KBM-7 (cell line): ENCODE data around the gene TMCC3.

Experiments used
- DNase-seq: peaks from one replicate; pipeline ENCODE4 v3.0.0-alpha.2; 2015
- in situ Hi-C: fragments of 300-500 bp; cut with MboI; formaldehyde crosslinking; loops from 2 replicates; pipeline ENCODE4 v1.14.3; 2020; ENCODE audit warnings: low sequenced_read_pairs, low pct_unique_long_range_greater_than_20kb, mixed read lengths

Gene TMCC3

DNA sequence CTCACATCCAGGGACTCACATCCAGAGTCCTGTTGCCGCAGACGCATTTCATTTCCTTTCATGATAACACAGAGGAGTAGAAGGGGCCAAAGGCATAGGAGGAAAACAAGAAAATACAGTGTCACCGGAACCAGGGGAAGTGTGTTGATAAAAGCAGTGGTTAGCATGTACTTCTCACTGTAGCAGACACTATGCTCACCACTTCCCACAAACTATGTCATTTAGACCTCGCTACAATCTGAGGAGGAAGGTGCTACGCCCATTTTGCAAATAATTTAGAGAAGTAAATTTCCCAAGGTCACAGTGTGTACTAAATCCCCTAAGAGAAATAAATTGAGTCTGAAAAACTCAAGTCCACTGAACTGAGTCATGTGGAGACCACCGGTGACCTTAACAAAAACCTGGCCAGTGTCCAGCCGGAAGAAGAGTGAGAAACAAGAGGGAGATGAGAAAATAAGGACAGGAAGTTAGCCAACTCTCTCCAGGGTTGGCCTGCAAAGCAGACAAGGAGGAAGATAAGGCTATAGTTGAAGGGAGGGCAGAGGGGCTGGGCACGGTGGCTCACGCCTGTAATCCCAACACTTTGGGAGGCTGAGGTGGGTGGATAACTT is 25.8 kb upstream of the TMCC3 start:
- in situ Hi-C loops = no loop called here
- peak; percentile 96 for DNase-seq

DNA sequence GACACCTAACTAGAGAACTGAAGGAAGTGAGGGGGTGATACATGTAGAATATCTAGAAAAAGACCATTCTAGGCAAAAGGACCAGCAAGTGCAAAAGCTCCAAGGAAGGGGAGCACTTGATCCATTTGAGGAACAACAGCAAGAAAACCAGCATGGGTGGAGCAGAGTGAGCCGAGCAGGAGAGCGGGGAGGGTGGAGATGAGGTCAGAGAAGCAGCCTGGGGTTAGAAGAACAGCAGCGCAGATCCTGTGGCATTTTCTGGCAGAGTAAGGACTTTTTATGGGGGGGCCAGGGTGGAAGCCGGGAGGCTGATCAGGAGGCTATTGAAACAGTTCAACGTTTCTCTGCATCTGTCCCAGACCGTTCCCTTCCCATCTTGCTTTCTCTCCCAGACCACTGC is 24.5 kb upstream of the TMCC3 start:
- in situ Hi-C loops = no loop called here

DNA sequence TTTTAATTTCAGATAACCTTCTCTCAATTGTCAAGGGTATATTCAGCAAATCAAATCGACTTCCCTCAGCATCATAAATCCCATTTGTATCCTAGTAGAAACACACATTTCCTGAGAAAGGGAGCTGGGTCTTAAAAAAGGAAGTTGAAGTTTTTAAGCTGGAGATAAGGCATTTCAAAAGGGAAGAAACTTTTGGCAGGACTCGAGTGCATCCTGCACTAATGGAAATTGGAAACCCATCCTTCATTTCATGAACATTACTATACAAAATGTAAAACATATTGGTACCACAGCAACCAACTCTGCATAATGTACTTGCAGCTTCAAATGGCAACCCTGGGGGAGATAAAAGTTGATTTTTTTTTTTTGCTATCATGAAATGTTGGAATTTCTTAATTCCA is 23.7 kb upstream of the TMCC3 start:
- in situ Hi-C loops = no loop called here
- peak; percentile 22 for DNase-seq

More for the DNA sequence above, 24.5 kb upstream of the TMCC3 start:
- peak; percentile 71 for DNase-seq

DNA sequence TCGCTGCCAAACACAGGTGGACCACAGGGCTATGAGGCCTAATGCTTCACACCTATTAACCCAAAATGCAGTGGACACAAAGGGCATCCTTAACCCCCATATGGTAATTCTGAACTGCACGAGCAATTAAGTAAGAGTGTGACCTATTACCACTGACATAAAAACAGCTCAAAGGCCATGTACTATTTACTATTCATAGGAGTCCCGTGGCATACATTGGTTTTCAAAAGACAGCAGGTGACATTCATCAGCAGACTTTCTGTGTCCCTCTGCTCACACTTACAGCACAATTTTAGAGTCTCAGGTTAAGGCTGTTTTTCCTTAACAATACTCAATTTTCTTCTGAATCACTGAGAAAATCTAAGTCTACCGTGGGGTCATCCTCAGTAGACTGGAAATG is 23.1 kb upstream of the TMCC3 start:
- DNase-seq = no peak
- in situ Hi-C loops = no loop called here

DNA sequence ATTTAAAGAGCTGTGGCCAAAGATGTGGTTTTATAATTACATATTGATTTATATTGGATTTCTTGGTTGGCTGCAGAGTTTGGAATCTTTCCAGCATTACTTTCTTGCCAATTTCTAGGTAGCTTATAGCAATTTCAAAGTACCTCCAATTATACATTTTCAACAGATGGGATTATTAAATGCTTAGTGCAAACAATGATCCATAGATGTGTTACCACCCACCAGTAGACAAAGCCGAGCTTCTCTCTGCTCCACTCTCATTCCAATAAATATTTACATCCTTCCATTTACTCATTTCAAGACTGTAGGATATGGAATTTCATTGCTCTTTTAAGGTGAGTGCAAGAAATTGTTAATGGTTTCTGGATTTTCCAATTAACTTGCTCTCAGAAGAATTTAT is 21.6 kb upstream of the TMCC3 start:
- no peak for DNase-seq
- in situ Hi-C loops = no loop called here

DNA sequence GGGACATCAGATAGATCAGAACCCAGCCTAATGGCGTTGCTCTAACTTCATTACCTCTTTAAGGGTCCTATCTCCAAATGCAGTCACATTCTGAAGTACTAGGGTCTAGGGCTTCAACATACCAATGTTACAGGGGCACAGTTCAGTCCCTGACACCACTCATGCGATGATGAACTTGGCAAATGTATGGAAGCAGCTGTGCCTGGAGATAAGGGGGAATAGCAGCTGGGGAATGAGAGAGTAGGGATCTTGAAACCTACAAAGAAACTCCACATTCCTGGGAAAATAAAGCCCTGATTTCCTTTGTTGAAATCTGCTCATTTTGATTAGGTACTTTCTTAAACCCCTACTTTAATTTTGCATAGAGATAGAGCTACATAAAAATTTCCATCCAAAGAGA is 20.5 kb upstream of the TMCC3 start:
- in situ Hi-C loops = no loop called here
- no peak for DNase-seq

DNA sequence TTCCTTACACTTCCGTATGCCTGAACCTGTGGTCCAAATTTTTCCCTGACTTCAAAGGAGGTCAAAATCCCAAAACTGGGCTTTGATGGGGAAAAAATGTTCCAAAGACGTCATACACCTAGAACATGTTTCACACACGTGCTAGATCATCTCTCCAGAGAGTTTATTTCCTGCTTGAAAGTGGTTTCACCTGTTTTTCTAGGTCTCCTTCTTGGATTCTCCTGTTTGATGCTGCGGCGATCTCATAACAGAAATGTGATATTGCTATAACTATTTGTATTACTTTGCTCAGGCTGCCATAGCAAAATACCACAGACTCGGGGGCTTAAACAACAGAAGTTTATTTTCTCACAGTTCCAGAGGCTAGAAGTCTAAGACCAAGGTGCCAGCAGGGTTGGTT is 19.7 kb upstream of the TMCC3 start:
- DNase-seq = no peak
- in situ Hi-C loops = no loop called here

DNA sequence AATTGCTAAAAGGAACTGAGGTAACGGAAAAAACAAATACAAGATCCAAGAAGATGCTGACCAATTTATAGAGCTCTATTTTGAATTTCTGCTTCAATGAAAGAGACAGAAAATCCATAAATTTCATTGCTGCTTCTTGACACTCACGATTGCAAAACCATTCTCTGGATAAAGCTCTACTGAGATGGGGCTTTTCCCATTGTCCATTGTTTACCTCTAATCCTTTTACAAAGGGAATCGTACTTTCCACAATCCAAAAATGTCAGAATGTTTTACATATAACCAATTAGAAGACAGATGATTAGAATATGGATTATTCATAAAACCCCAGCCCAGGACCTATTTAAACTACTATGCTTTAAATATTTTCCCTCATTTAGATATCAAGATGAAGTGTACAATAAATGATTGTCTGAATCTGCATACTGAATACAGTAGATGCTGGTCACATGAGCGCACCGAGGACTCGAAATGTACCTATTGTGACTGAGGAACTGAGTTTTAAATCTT is 16.7 kb upstream of the TMCC3 start:
- in situ Hi-C loops = no loop called here
- DNase-seq = no peak

DNA sequence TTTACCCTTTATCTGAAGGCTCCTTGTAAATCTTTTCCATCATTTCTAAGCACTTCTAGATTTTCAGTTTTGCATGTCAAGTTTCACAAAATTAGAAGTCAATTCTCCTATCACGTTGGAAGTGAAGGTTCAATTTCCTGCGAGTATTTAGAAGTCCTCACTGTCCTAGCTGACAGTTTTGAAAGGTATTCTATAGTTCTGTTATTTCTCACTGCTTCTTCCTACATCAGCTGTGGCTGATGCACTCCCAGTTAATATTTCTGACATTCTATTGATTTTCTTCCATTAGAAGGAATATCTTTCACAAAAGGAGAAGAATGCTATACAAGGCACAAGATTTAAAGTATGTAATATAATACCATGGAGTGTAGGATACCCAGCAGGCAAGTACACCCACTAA is 15.8 kb upstream of the TMCC3 start:
- no peak for DNase-seq
- in situ Hi-C loops = no loop called here

DNA sequence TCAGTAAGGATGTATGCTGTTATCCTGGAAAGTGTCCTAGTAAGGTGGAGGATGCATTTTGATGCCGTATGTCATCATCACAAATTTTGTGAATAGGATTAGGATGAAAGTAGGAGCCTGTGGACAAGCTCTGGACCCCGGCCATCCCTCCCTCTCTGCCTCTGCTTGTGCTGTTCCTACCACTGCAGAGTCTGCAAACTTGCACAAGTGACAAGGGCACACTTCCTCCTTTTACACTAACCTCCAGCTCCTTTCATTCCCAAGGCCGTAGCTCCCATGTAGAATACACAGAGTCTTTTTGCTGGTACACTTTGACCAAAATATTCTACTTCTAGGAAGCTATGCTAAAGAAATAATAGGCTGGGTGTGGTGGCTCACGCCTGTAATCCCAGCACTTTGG is 13.3 kb upstream of the TMCC3 start:
- no peak for DNase-seq
- in situ Hi-C loops = no loop called here

DNA sequence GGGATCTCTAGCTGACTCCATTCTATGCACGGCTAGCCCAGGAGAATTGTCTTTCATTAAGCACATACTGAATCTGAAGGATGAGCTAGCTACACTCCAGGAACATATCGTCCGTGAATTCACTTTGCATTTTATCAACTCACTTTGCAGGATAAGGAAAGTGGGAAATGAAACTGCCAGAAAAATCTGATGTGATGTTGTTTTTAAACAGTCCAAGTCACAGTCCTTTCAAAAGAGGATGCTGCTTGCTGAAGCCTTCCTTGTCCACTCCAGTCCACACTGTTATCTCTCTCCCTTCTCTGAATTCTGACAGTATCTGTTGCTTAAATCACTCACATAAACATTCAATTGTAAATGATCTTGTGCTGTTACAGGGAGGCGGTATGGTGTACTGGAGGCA is 12.7 kb upstream of the TMCC3 start:
- in situ Hi-C loops = no loop called here

DNA sequence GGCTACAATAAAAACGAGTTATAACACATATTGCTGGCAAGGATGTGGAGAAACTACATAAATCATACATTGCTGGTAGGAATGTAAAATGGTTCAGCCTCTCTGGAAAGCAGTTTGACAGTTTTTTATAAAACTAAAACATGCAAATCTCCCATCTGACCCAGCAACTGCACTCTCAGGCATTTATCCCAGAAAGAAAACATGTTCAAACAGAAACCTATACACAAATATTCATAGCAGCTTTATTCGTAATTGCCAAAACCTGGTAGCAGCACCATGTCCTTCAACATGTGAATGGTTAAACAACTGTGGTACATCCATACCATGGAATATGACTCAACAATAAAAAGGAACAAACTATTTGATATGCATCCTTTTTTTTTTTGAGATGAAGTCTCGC is 10.1 kb upstream of the TMCC3 start:
- DNase-seq = no peak

More for the DNA sequence above, 12.7 kb upstream of the TMCC3 start:
- no peak for DNase-seq

DNA sequence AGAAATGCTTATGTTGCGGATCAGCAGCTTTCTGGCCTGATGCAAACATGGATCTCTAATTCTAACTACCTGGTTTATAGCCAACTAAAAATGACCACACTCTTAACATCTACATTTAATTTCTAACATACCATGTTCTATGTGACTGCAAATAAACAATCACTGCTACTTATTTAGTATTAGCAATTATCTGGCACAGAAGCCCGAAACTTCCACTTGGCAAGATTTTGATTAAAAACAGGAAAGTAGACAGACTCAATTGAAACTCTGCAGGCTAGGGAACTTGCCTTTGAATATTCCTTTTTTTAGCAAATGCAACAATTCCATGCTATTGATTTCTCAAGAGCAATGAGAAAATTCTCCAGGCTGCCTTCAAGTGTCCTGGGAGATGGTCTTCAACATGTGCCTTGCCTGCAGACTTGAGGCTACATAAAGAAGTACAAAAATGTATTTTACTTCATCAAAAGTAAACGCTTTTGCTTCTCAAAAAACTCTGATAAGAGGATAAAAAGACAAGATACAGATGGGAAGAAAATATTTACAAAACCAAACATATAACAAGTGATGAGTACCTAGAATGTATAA is 9.1 kb upstream of the TMCC3 start:
- no peak for DNase-seq
- in situ Hi-C loops = no loop called here

More for the DNA sequence above, 10.1 kb upstream of the TMCC3 start:
- in situ Hi-C loops = no loop called here

DNA sequence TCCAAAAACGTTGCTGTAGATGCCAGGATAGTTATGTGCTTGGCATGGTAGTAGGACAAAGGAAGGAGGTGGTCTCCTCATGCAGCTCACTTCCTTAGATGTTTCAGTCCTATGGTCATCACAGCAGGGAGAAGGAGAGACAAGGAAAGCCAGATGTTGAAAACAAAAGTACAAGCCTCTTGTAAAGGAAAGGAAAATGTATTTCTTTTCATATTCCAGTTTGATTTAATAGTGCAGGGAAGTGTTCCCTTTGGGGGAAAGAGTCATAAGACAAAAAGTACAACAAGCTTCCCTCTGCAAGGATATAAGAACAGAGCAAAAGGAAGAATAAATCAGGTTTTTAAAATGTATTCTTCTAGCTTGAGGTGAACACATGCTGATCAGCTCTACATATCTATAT is 8.6 kb upstream of the TMCC3 start:
- in situ Hi-C loops = no loop called here
- DNase-seq = no peak

DNA sequence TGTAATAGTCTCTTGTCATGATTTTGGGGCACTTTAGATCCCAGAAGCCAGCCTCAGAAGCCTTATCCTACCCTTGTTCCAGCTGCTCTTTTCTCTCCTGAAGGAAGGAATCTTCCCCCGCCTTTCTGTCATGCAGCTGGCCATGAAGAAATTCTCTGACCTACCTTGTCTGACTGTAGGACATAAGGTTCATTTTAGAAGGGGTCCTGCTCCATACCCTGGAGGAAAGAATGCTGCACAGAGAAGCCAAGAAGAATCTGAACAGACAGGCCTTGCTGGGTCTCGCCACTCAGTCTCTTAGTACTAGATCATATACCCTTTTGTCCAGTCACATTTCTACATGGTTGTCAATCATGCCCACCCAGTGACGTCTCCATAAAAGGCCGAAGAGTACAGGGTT is 6.2 kb upstream of the TMCC3 start:
- in situ Hi-C loops = no loop called here
- no peak for DNase-seq

DNA sequence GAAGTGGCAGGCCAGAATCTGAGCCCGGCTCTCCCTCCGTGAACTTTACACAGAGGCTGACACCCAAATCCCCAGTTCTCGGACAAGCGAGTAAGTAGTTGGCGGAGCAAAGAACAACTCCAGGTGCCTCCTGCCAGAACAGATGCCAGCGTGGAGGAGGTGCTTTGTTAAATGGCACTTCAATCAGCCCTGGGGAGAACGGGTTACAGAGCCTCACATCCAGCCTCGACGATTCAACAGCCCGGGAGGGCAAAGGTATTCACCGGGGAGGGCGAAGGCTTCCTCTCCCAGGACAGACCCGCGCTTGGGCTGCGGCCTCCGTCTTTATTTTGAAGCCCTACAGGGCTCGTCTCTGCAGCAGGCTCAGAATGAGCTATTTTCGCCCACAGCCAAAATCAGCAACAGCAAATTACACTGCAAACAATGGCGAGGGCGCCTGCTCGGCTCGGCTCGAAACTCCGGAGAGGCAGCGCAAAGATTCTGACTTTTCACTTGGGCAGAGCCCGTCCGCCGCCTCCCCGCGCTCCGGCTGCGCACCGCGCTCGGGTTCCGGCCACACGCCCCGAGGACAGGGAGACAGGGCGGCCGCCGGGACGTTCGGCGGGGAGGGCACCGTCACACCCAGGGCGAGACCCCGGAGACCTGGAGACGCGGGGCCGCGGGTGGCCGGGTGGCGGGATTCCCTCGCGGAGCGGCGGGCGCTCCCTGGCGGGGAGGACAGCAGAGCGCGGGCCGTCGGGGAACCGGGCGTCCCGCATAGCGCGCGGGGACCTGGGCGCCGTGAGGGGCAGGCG is 811 bp downstream of the TMCC3 start:
- in situ Hi-C loops = no loop called here
- DNase-seq = peak; percentile 46

DNA sequence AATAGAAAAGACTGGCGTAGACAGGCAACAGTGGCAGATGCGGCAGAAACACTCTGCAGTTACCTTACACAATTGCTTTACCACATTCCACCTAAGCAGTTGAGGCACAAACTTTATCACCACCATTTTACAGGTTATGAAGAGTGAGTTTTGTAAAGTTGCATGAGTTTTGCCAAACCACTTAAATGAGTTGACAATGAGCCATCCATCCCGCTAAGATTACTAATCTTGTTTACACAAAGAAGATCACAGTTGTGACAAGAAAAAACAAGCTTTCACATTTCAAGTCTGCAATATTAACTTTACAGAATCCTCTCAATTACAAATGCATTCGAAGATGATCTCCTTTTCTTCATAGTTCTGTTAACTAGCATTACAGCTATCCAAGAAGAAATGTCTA is 1.8 kb downstream of the TMCC3 start:
- DNase-seq = no peak
- in situ Hi-C loops = no loop called here

DNA sequence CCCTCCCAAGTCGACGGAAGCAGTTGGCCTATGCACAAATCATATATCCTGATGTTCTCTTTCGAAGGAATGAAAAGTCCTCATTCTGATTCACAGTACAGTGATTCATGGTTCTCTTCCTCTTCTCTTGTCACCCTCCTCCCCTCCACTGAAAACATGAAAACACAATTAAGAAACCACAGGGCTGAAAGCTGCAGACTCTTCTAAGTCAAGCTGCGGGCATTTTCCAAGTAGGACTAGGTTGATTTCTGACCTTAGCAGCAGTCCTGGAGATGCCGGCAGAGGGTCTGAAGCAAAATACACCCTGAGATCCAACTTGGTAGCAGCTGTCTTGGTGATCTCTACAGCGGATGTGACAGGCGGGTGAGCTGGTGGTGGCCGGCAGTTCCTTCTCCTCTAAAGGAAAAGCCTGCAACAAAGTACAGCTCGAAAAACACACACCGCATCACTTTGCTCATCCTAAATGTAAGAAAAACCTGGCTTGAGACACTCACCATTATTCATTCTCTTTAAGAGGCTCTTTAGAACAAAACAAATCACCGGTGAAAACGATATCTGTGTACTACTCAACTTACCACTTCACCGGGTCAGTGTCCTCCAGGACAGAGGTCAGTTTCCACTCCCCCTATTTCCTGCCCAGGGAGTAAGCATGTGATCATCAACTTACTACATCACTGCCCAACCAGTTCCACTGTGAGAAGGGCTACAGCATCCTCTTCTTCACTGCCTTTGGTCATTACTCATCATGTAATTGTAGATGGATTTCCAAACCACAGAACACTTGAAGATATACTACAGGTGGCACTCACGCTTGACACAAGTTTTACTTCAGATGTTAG is 6.0 kb downstream of the TMCC3 start:
- in situ Hi-C loops = no loop called here
- peak; percentile 63 for DNase-seq

DNA sequence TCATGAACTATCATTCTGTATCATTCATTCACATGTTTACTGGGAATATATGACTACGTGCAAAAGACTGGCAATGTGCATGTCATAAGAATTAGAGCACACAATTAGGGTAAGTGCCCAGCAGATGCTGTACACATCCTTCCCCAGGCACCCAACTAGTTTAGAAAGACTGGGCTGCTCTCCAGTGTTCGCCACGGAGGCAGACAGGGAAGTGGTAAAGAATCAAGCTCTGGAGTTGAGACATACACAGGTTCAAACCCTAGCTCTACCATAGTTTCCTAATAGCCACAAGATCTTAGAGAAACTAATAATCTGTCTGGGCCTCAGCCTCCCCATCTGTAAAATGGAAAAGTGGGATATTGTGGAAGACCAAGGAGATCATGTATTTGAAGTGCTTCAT is 6.8 kb downstream of the TMCC3 start:
- in situ Hi-C loops = no loop called here
- DNase-seq = peak; percentile 16

DNA sequence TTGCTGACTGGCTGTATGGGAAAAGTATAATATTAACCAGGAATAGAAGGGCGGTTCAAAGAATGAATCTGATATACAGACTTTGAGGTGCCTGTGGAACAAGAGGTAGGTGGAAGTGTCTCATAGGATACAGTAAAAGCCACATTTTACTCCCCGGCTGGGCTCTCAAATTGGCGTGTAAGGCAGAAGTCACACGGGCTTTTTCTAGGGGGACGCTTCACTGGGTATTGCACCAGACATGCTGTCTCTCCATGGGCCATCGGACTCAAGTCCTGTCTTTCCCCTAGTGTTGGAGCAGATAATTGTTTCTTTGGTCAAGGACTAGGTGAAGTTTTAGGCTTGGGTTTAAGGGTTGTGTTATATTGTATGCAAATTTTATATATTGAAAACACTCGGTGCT is 9.1 kb downstream of the TMCC3 start:
- no peak for DNase-seq
- in situ Hi-C loops = no loop called here
